T47D (cell line): ENCODE data around the gene AMHR2.
"Not testable (repeated sequence)": the region's sequence is repeated elsewhere in the genome, so short reads cannot be mapped to it uniquely, and the experiment has no call there.

Experiments
- DNase-seq, 2 experiments: peaks; one replicate each; pipeline versions ENCODE4 v3.0.0 to v3.0.0-alpha.2; 2011 to 2012; ENCODE audit warnings: low read depth in 1 of 2, low spot score in 1 of 2
- JUND ChIP-seq: IDR thresholded peaks from 2 replicates; pipeline ENCODE4 v1.6.1; 2012; ENCODE audit warnings: low read depth
- in situ Hi-C: cut with HindIII; loops from 2 replicates; pipeline ENCODE4 v1.10.0; 2016; ENCODE audit warnings: low sequenced_read_pairs, low pct_unique_long_range_greater_than_20kb

Gene AMHR2

GRCh38 chr12:53388932-53389331, 34.7 kb upstream of the AMHR2 start:
- in situ Hi-C loops, result no loop called here
- TF ChIP-seq JUND, result no peak
- no peak for DNase-seq

- no peak for TF ChIP-seq JUND
- DNase-seq, result no peak
- in situ Hi-C loops, result no loop called here
Measured at GRCh38 chr12:53389702-53390101, 34.0 kb upstream of the AMHR2 start.

GRCh38 chr12:53391724-53392123, 31.9 kb upstream of the AMHR2 start:
- in situ Hi-C loops, result no loop called here
- no peak for DNase-seq

GRCh38 chr12:53399896-53400295, 23.8 kb upstream of the AMHR2 start:
- no peak for DNase-seq
- in situ Hi-C loops, result no loop called here
- TF ChIP-seq JUND, result no peak

More at GRCh38 chr12:53391724-53392123, 31.9 kb upstream of the AMHR2 start:
- TF ChIP-seq JUND, result no peak

GRCh38 chr12:53402351-53402750, 21.3 kb upstream of the AMHR2 start:
- in situ Hi-C loops, DNase-seq: not testable (repeated sequence)

GRCh38 chr12:53402871-53403270, 20.8 kb upstream of the AMHR2 start:
- DNase-seq, result no peak
- in situ Hi-C loops, result no loop called here
- no peak for TF ChIP-seq JUND

- TF ChIP-seq JUND, result no peak
- in situ Hi-C loops, result no loop called here
Measured at GRCh38 chr12:53410951-53411350, 12.7 kb upstream of the AMHR2 start.

GRCh38 chr12:53413485-53414204, 10.0 kb upstream of the AMHR2 start:
- DNase-seq, result no peak
- in situ Hi-C loops, result no loop called here
- TF ChIP-seq JUND, result no peak

More at GRCh38 chr12:53410951-53411350, 12.7 kb upstream of the AMHR2 start:
- DNase-seq, result no peak

GRCh38 chr12:53414756-53415417, 8.8 kb upstream of the AMHR2 start:
- DNase-seq, result no peak
- TF ChIP-seq JUND, result no peak
- in situ Hi-C loops, result no loop called here

GRCh38 chr12:53415752-53416389, 7.8 kb upstream of the AMHR2 start:
- in situ Hi-C loops, result not testable (repeated sequence)
- peak in 1 of 2 experiments; percentile 53 for DNase-seq

GRCh38 chr12:53417291-53417816, 6.3 kb upstream of the AMHR2 start:
- DNase-seq, in situ Hi-C loops: not testable (repeated sequence)

GRCh38 chr12:53418221-53418620, 5.4 kb upstream of the AMHR2 start:
- TF ChIP-seq JUND, result no peak
- in situ Hi-C loops, result no loop called here
- no peak for DNase-seq

GRCh38 chr12:53419756-53420155, 3.9 kb upstream of the AMHR2 start:
- DNase-seq, result peak in 1 of 2 experiments; percentile 30
- in situ Hi-C loops, result no loop called here

GRCh38 chr12:53422247-53422646, 1.4 kb upstream of the AMHR2 start:
- DNase-seq, in situ Hi-C loops: not testable (repeated sequence)

More at GRCh38 chr12:53419756-53420155, 3.9 kb upstream of the AMHR2 start:
- TF ChIP-seq JUND, result no peak
